H9 (cell line): ENCODE results near the gene UBXN10. TPM values are rescaled to one million over a fixed set of nuclear protein-coding genes. Genes with fewer than 3 reads are reported as not detected.

Experiments used
- DNase-seq: peaks from one replicate; pipeline ENCODE4 v3.0.0-alpha.2; 2017
- H2AFZ ChIP-seq: one replicate; pipeline ENCODE4 v1.6.1; 2013; ENCODE audit warnings: mild to moderate bottlenecking, low read length, control low read depth, moderate library complexity
- H2AK5ac ChIP-seq: 2 replicates; pipeline ENCODE4 v1.6.1; 2013; ENCODE audit warnings: low read length, control low read depth, mixed read lengths; ENCODE audit not compliant: insufficient read length
- H2BK120ac ChIP-seq: one replicate; pipeline ENCODE4 v1.6.1; 2013; ENCODE audit warnings: low read depth, mild to moderate bottlenecking, low read length, control low read depth, inconsistent platforms; ENCODE audit not compliant: poor library complexity, severe bottlenecking
- H2BK12ac ChIP-seq: 2 replicates; pipeline ENCODE4 v1.6.1; 2013; ENCODE audit warnings: low read length, control low read depth, mixed read lengths, low read depth; ENCODE audit not compliant: insufficient read length
- H2BK15ac ChIP-seq: 2 replicates; pipeline ENCODE4 v1.6.1; 2013; ENCODE audit warnings: low read depth, low read length, control low read depth
- H2BK20ac ChIP-seq: one replicate; pipeline ENCODE4 v1.6.1; 2013; ENCODE audit warnings: low read depth, mild to moderate bottlenecking, low read length, control low read depth, inconsistent platforms; ENCODE audit not compliant: poor library complexity, severe bottlenecking
- H2BK5ac ChIP-seq: 2 replicates; pipeline ENCODE4 v1.6.1; 2013; ENCODE audit warnings: low read length, control low read depth, mixed read lengths; ENCODE audit not compliant: insufficient read length
- H3K14ac ChIP-seq: 2 replicates; pipeline ENCODE4 v1.6.1; 2013; ENCODE audit warnings: low read length, control low read depth; ENCODE audit not compliant: insufficient read depth
- H3K18ac ChIP-seq: 2 replicates; pipeline ENCODE4 v1.6.1; 2013; ENCODE audit warnings: low read depth, mild to moderate bottlenecking, mixed read lengths, low read length, control low read depth; ENCODE audit not compliant: insufficient read length
- H3K23ac ChIP-seq: 2 replicates; pipeline ENCODE4 v1.6.1; 2013; ENCODE audit warnings: low read length, control low read depth, mixed read lengths, low read depth; ENCODE audit not compliant: insufficient read length
- H3K23me2 ChIP-seq: 2 replicates; pipeline ENCODE4 v1.6.1; 2013; ENCODE audit warnings: low read depth, mild to moderate bottlenecking, mixed read lengths, low read length, control low read depth; ENCODE audit not compliant: insufficient read length, poor library complexity, severe bottlenecking
- H3K27ac ChIP-seq: 2 replicates; pipeline ENCODE4 v1.5.1; 2013; ENCODE audit warnings: low read length, control low read depth, mixed read lengths, low read depth; ENCODE audit not compliant: insufficient read length
- H3K27me3 ChIP-seq: 2 replicates; pipeline ENCODE4 v1.6.1; 2013; ENCODE audit warnings: low read length, control low read depth, inconsistent platforms; ENCODE audit not compliant: insufficient read depth
- H3K4ac ChIP-seq: 2 replicates; pipeline ENCODE4 v1.6.1; 2013; ENCODE audit warnings: low read depth, mild to moderate bottlenecking, control low read depth, inconsistent platforms, low read length, moderate library complexity
- H3K4me1 ChIP-seq: 2 replicates; pipeline ENCODE4 v1.6.1; 2013; ENCODE audit warnings: low read length, control low read depth, inconsistent platforms; ENCODE audit not compliant: insufficient read depth
- H3K4me2 ChIP-seq: 2 replicates; pipeline ENCODE4 v1.6.1; 2013; ENCODE audit warnings: low read length, control low read depth, mixed read lengths; ENCODE audit not compliant: insufficient read length, insufficient read depth
- H3K56ac ChIP-seq: 2 replicates; pipeline ENCODE4 v1.6.1; 2013; ENCODE audit warnings: low read depth, mild to moderate bottlenecking, mixed read lengths, low read length, control low read depth; ENCODE audit not compliant: insufficient read length
- H3K79me1 ChIP-seq: 2 replicates; pipeline ENCODE4 v1.6.1; 2013; ENCODE audit warnings: low read depth, mild to moderate bottlenecking, moderate library complexity, low read length, control low read depth, inconsistent platforms; ENCODE audit not compliant: insufficient read depth, poor library complexity, severe bottlenecking
- H3K79me2 ChIP-seq: 2 replicates; pipeline ENCODE4 v1.6.1; 2013; ENCODE audit warnings: low read length, control low read depth, inconsistent platforms; ENCODE audit not compliant: insufficient read depth
- H3K9ac ChIP-seq: 2 replicates; pipeline ENCODE4 v1.6.1; 2013; ENCODE audit warnings: low read length, control low read depth, mixed read lengths; ENCODE audit not compliant: insufficient read length; ENCODE audit errors: extremely low read depth
- H3K9me3 ChIP-seq: one replicate; pipeline ENCODE4 v1.6.1; 2013; ENCODE audit warnings: low read depth, low read length, inconsistent platforms; ENCODE audit not compliant: control insufficient read depth
- H3T11ph ChIP-seq: one replicate; pipeline ENCODE4 v1.6.1; 2013; ENCODE audit warnings: mild to moderate bottlenecking, low read length, control low read depth, inconsistent platforms
- H4K20me1 ChIP-seq: one replicate; pipeline ENCODE4 v1.6.1; 2013; ENCODE audit not compliant: control insufficient read depth, insufficient read length, insufficient read depth
- H4K5ac ChIP-seq: 2 replicates; pipeline ENCODE4 v1.6.1; 2013; ENCODE audit warnings: low read depth, mild to moderate bottlenecking, mixed read lengths, low read length, control low read depth; ENCODE audit not compliant: insufficient read length
- H4K8ac ChIP-seq: replicated peaks from 2 replicates; pipeline ENCODE4 v1.6.1; 2013; ENCODE audit warnings: low read length, control low read depth, mixed read lengths, low read depth; ENCODE audit not compliant: insufficient read length
- H4K91ac ChIP-seq: 2 replicates; pipeline ENCODE4 v1.6.1; 2013; ENCODE audit warnings: low read depth, mild to moderate bottlenecking, moderate library complexity, mixed read lengths, low read length, control low read depth; ENCODE audit not compliant: insufficient read length
- H3K27ac Mint-ChIP-seq, 3 experiments: 2 replicates in 2 of 3; 3 replicates in 1 of 3; pipeline ENCODE4 v1.8.0; 2020 to 2021; ENCODE audit warnings: mixed read lengths in 3 of 3, mild to moderate bottlenecking in 1 of 3, moderate library complexity in 1 of 3
- H3K27me3 Mint-ChIP-seq: 2 replicates; pipeline ENCODE4 v1.8.0; 2021; ENCODE audit warnings: low read depth, mild to moderate bottlenecking, moderate library complexity, mixed read lengths
- H3K36me3 Mint-ChIP-seq, 3 experiments: 2 replicates in 2 of 3; 3 replicates in 1 of 3; pipeline ENCODE4 v1.8.0; 2020 to 2021; ENCODE audit warnings: low read depth in 3 of 3, mixed read lengths in 3 of 3; ENCODE audit not compliant: insufficient read depth in 1 of 3
- H3K4me1 Mint-ChIP-seq, 2 experiments: 2 replicates each; pipeline ENCODE4 v1.8.0; 2020; ENCODE audit warnings: mixed read lengths in 2 of 2
- H3K4me3 Mint-ChIP-seq, 2 experiments: 2 replicates in 1 of 2; 3 replicates in 1 of 2; pipeline ENCODE4 v1.8.0; 2020 to 2021; ENCODE audit warnings: mild to moderate bottlenecking in 2 of 2, mixed read lengths in 2 of 2, moderate library complexity in 1 of 2
- H3K9me3 Mint-ChIP-seq, 2 experiments: 2 replicates in 1 of 2; 3 replicates in 1 of 2; pipeline ENCODE4 v1.8.0; 2020; ENCODE audit warnings: mild to moderate bottlenecking in 2 of 2, mixed read lengths in 2 of 2, moderate library complexity in 1 of 2
- WGBS: extraction: QIAGEN DNeasy Blood & Tissue Kit; methylation state at CpG from one replicate; pipeline ENCODE4 v1.1.7; 2013; ENCODE audit warnings: missing lambda C conversion rate, low lambda C conversion rate, mixed read lengths; ENCODE audit not compliant: insufficient read length; ENCODE audit errors: extremely low coverage; 5-methylcytosine and 5-hydroxymethylcytosine counted together
- total RNA-seq: library from RNA; stranded (reverse); gene quantifications from 2 replicates; pipeline ENCODE4 v1.2.1, GENCODE V29; 2021
- TF ChIP-seq, protein P1 (sequence below): fragments of 200-600 bp; sonication (generic); conservative IDR thresholded peaks from 3 replicates; pipeline ENCODE4 v1.8.0; 2021; ENCODE audit warnings: antibody characterized with exemption, mild to moderate bottlenecking

Gene UBXN10
- total RNA-seq, 1 experiment from 2014 or later: 0.59 TPM

DNA sequence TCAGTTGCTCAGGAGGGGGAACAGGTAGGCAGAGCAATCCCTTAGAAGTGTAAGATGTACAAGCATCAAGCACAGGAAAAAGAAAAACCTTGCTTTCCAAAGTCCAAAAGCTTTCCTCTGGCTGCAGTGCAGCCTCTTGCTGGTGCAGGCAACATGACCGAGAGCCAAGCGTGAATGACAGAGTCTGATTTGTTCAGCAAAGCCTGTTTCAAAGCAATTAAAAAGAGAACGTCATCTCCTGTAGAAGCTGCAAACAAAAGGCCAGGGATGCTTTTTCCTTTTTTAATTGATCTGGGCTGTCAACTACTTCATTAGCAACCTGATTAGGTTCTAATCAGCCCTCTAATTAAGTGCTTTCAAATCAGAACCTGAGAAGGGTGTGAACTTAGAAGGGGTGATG is 38.6 kb downstream of the UBXN10 start:
- H2BK120ac ChIP-seq: no peak overlapping the region
- H3K9me3 ChIP-seq: no peaks in the 10 kb centered on the region
- no peaks in the 10 kb centered on the region for H3K4me1 ChIP-seq
- H4K5ac ChIP-seq: no peak overlapping the region
- H3K23me2 ChIP-seq: no peaks in the 10 kb centered on the region
- H3K56ac ChIP-seq: no peak overlapping the region
- TF ChIP-seq, protein P1, sequence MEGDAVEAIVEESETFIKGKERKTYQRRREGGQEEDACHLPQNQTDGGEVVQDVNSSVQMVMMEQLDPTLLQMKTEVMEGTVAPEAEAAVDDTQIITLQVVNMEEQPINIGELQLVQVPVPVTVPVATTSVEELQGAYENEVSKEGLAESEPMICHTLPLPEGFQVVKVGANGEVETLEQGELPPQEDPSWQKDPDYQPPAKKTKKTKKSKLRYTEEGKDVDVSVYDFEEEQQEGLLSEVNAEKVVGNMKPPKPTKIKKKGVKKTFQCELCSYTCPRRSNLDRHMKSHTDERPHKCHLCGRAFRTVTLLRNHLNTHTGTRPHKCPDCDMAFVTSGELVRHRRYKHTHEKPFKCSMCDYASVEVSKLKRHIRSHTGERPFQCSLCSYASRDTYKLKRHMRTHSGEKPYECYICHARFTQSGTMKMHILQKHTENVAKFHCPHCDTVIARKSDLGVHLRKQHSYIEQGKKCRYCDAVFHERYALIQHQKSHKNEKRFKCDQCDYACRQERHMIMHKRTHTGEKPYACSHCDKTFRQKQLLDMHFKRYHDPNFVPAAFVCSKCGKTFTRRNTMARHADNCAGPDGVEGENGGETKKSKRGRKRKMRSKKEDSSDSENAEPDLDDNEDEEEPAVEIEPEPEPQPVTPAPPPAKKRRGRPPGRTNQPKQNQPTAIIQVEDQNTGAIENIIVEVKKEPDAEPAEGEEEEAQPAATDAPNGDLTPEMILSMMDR: no peak
- H3K23ac ChIP-seq: no peak overlapping the region
- H3K4me3 Mint-ChIP-seq: no peak overlapping the region
- no peaks in the 10 kb centered on the region for H3K79me1 ChIP-seq
- no peak overlapping the region for H3K9ac ChIP-seq
- H3K4ac ChIP-seq: no peak overlapping the region
- no peaks in the 10 kb centered on the region for H3K9me3 Mint-ChIP-seq
- no peaks in the 10 kb centered on the region for H4K20me1 ChIP-seq
- H2BK20ac ChIP-seq: no peak overlapping the region
- H3K4me2 ChIP-seq: no peak overlapping the region
- H3K27me3 ChIP-seq: peaks cover 2% of the 10 kb centered on the region; the same call in 1 of the 2 replicates
- no peak overlapping the region for H3K18ac ChIP-seq
- H2BK15ac ChIP-seq: no peak overlapping the region
- no peak overlapping the region for H2BK12ac ChIP-seq
- H3T11ph ChIP-seq: no peak overlapping the region
- H3K36me3 Mint-ChIP-seq: no peaks in the 10 kb centered on the region
- H2BK5ac ChIP-seq: no peak overlapping the region
- no peak overlapping the region for H2AFZ ChIP-seq
- WGBS: no CpG with 5 or more reads among the region's 3 CpGs
- H3K27ac ChIP-seq: no peak overlapping the region
- H2AK5ac ChIP-seq: no peak overlapping the region
- H3K27me3 Mint-ChIP-seq: peaks cover 56% of the 10 kb centered on the region
- H3K27ac Mint-ChIP-seq: no peak overlapping the region
- H3K79me2 ChIP-seq: no peaks in the 10 kb centered on the region
- H4K8ac ChIP-seq: no peak overlapping the region
- H3K14ac ChIP-seq: no peak overlapping the region
- no peak overlapping the region for H4K91ac ChIP-seq
- H3K4me1 Mint-ChIP-seq: peaks cover 4 to 14% of the 10 kb centered on the region in 2 experiments
- DNase-seq: no peak
